Endodermal cell (in vitro differentiated cells): Measurements from ENCODE around the gene OGT. TPM values are rescaled to one million over a fixed set of nuclear protein-coding genes. Genes with fewer than 3 reads are reported as not detected.

Source experiments
- DNase-seq: peaks from one replicate; pipeline ENCODE4 v3.0.0-alpha.2; 2017
- H3K27ac ChIP-seq: 2 replicates; pipeline ENCODE4 v1.5.1; 2013; ENCODE audit warnings: mild to moderate bottlenecking, low read depth, low read length, moderate library complexity
- H3K27me3 ChIP-seq: 2 replicates; pipeline ENCODE4 v1.6.1; 2013; ENCODE audit warnings: mild to moderate bottlenecking, low read length, moderate library complexity; ENCODE audit not compliant: insufficient read depth, control insufficient read depth, poor library complexity, severe bottlenecking
- H3K36me3 ChIP-seq: 2 replicates; pipeline ENCODE4 v1.7.0; 2013; ENCODE audit warnings: mild to moderate bottlenecking, low read length, moderate library complexity; ENCODE audit not compliant: control insufficient read depth, insufficient read depth
- H3K4me1 ChIP-seq: one replicate; pipeline ENCODE4 v1.7.0; 2013; ENCODE audit warnings: low read length; ENCODE audit not compliant: control insufficient read depth, insufficient read depth
- H3K4me3 ChIP-seq: 2 replicates; pipeline ENCODE4 v1.5.1; 2013; ENCODE audit warnings: mild to moderate bottlenecking, low read length, moderate library complexity
- H3K9ac ChIP-seq: 2 replicates; pipeline ENCODE4 v1.6.1; 2013; ENCODE audit warnings: mild to moderate bottlenecking, low read length, moderate library complexity; ENCODE audit not compliant: poor library complexity, severe bottlenecking; ENCODE audit errors: extremely low read depth
- H3K9me3 ChIP-seq: 2 replicates; pipeline ENCODE4 v1.6.1; 2013; ENCODE audit warnings: mild to moderate bottlenecking, low read length, moderate library complexity; ENCODE audit not compliant: control insufficient read depth
- H3K27ac Mint-ChIP-seq: 2 replicates; pipeline ENCODE4 v1.8.0; 2020; ENCODE audit warnings: mixed read lengths
- H3K27me3 Mint-ChIP-seq: 2 replicates; pipeline ENCODE4 v1.8.0; 2021; ENCODE audit warnings: mild to moderate bottlenecking, mixed read lengths; ENCODE audit not compliant: insufficient read depth
- H3K36me3 Mint-ChIP-seq: 2 replicates; pipeline ENCODE4 v1.8.0; 2020; ENCODE audit warnings: low read depth, mixed read lengths
- H3K4me1 Mint-ChIP-seq: 2 replicates; pipeline ENCODE4 v1.8.0; 2020; ENCODE audit warnings: mixed read lengths
- H3K4me3 Mint-ChIP-seq: 2 replicates; pipeline ENCODE4 v1.8.0; 2020; ENCODE audit warnings: mild to moderate bottlenecking, moderate library complexity, mixed read lengths
- H3K9me3 Mint-ChIP-seq: 2 replicates; pipeline ENCODE4 v1.8.0; 2020; ENCODE audit warnings: mild to moderate bottlenecking, mixed read lengths
- CTCF ChIP-seq: fragments of 200-600 bp; sonication (generic); conservative IDR thresholded peaks from 2 replicates; pipeline ENCODE4 v1.5.0; 2021; ENCODE audit warnings: antibody characterized with exemption, mild to moderate bottlenecking
- WGBS, 2 experiments: methylation state at CpG; one replicate each; pipeline versions ENCODE4 v1.1.5 to v1.1.7; 2013; ENCODE audit warnings: missing lambda C conversion rate in 2 of 2, mixed read lengths in 1 of 2; ENCODE audit not compliant: insufficient coverage in 1 of 2, insufficient read length in 1 of 2; 5-methylcytosine and 5-hydroxymethylcytosine counted together
- long read RNA-seq, 4 experiments: library from polyadenylated mRNA in 2 of 4; library from RNA in 1 of 4; library from capped mRNA in 1 of 4; stranded (forward) in 3 of 4; unstranded in 1 of 4; transcript quantifications; one replicate each; pipeline ENCODE4 v2.0.0, GENCODE V29; 2020 to 2021; ENCODE audit warnings: inconsistent platforms in 1 of 4
- polyA plus RNA-seq, 2 experiments: library from polyadenylated mRNA; stranded (reverse); fragments of 50-300 nt; gene quantifications; one replicate each; pipeline ENCODE4 v1.2.3, GENCODE V29; 2013
- total RNA-seq, 2 donors: library from RNA; stranded (reverse); fragmentation: NEBNext Ultra II Directional in 1 of 2; extraction: Animal tissue kit (Norgen Biotek cat#: 25700) in 1 of 2; gene quantifications; 2 replicates in 1 of 2; 3 replicates in 1 of 2; pipeline ENCODE4 v1.2.1, GENCODE V29; 2021

Gene OGT
- 100 to 1,000 TPM; 114 to 153 TPM for total RNA-seq
- polyA plus RNA-seq (2013, experiment 1 of 2), result 104 TPM
- 96.2 TPM for polyA plus RNA-seq (2013, experiment 2 of 2)
- long read RNA-seq, experiment 1, full-length matches to known transcripts, result 5 of 22 reads
- long read RNA-seq, experiment 1, partial matches to known transcripts, result 12 of 22 reads
- long read RNA-seq, experiment 1, other reads (novel, unspliced or antisense), result 5 of 22 reads
- long read RNA-seq, experiment 2, full-length matches to known transcripts, result 24 of 105 reads
- long read RNA-seq, experiment 2, partial matches to known transcripts, result 63 of 105 reads
- long read RNA-seq, experiment 2, other reads (novel, unspliced or antisense), result 18 of 105 reads
- long read RNA-seq, experiment 3, full-length matches to known transcripts, result 86 of 119 reads
- long read RNA-seq, experiment 3, partial matches to known transcripts, result 14 of 119 reads
- long read RNA-seq, experiment 3, other reads (novel, unspliced or antisense), result 19 of 119 reads
- long read RNA-seq, experiment 4, partial matches to known transcripts, result 0 of 1 reads
- long read RNA-seq, experiment 4, other reads (novel, unspliced or antisense), result 1 of 1 reads

DNA sequence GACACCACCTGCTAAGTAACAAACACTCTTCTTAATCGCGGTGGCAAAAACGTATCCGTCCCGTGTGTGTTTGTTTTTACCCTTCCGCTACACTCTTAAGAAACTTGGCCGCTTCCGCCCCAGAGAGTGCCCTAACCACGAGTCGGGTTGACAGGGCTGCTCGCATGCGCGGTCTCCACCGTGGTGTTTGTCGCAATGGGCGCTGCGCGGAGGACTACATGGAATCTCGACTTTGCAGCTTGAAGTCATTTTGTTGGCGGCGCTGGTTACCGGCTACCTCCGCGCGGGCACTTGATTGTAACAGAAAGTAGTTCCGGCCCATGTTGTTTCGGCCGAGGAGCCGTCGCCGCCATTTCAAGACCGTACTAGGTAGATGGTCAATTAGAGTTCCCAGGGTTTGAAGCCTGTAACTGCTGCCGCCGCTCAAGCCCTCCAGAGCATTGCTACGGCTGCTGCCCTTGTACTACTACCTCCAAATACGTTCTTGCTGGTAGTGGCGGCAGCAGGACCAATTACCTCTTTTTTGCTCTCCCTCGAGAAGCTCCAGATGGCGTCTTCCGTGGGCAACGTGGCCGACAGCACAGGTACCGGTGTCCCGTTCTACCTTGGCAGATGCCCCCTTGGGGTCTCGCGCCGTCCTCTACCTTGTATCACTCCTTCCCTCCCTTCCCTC is at the start of gene OGT:
Gene OGT, plus strand, starts transcription at position 352 of the 673 bp plus-strand sequence. Its CDS starts 196 bp downstream, at position 548.
- peak within 1 kb of the TSS; percentile 98 for H3K4me3 Mint-ChIP-seq
- WGBS, 2 experiments, result 0% methylated on average over 3 to 47 of the region's 47 CpGs
- Histone ChIP-seq H3K27me3 (no peaks in the 10 kb centered on the region), H3K9ac (peak within 1 kb of the TSS; percentile 91), H3K36me3 (peaks cover 3% of the 10 kb centered on the region), H3K4me3 (peak within 1 kb of the TSS; percentile 96), H3K4me1 (no peaks in the 10 kb centered on the region), H3K27ac (peak within 1 kb of the TSS; percentile 66), H3K9me3 (no peaks in the 10 kb centered on the region)
- no peak for TF ChIP-seq CTCF
- H3K27me3 Mint-ChIP-seq, result no peaks in the 10 kb centered on the region
- peak; percentile 96 for DNase-seq
- peak within 1 kb of the TSS; percentile 95 for H3K27ac Mint-ChIP-seq
- H3K36me3 Mint-ChIP-seq, result peaks cover 7% of the 10 kb centered on the region
- peaks cover 2% of the 10 kb centered on the region for H3K4me1 Mint-ChIP-seq
- peaks cover 70% of the 10 kb centered on the region for H3K9me3 Mint-ChIP-seq

- H3K4me3 ChIP-seq, result no peak overlapping the region
- H3K27me3 ChIP-seq, result no peaks in the 10 kb centered on the region
- no peaks in the 10 kb centered on the region for H3K4me1 ChIP-seq
- Mint-ChIP-seq H3K27me3 (no peaks in the 10 kb centered on the region), H3K4me3 (no peak overlapping the region), H3K4me1 (no peaks in the 10 kb centered on the region), H3K9me3 (peaks cover 54% of the 10 kb centered on the region), H3K27ac (no peak overlapping the region), H3K36me3 (peaks cover 2% of the 10 kb centered on the region)
- no peaks in the 10 kb centered on the region for H3K9me3 ChIP-seq
- no peak for TF ChIP-seq CTCF
- DNase-seq, result no peak
- no peak overlapping the region for H3K9ac ChIP-seq
- H3K27ac ChIP-seq, result no peak overlapping the region
- H3K36me3 ChIP-seq, result no peaks in the 10 kb centered on the region
Observed at GRCh38 chrX:71487814-71488213, 45.1 kb upstream of the OGT start.

- Mint-ChIP-seq H3K27ac (no peak overlapping the region), H3K4me1 (no peaks in the 10 kb centered on the region), H3K4me3 (no peak overlapping the region), H3K9me3 (peaks cover 66% of the 10 kb centered on the region), H3K36me3 (peaks cover 2% of the 10 kb centered on the region), H3K27me3 (no peaks in the 10 kb centered on the region)
- TF ChIP-seq CTCF, result no peak
- Histone ChIP-seq H3K27ac (no peak overlapping the region), H3K27me3 (no peaks in the 10 kb centered on the region), H3K4me1 (no peaks in the 10 kb centered on the region), H3K9ac (no peak overlapping the region), H3K9me3 (no peaks in the 10 kb centered on the region), H3K36me3 (no peaks in the 10 kb centered on the region), H3K4me3 (no peak overlapping the region)
- DNase-seq, result no peak
- WGBS, 2 experiments, result 84 to 96% methylated on average over 3 to 4 of the region's 5 CpGs
Observed at GRCh38 chrX:71489540-71489939, 43.4 kb upstream of the OGT start.
